Measurements from ENCODE around the gene ELF1. TPM values are rescaled to one million over a fixed set of nuclear protein-coding genes. Genes with fewer than 3 reads are reported as not detected.

The ELF1 gene
- total RNA-seq, 2 donors from 2014 or later = 36.0 to 44.1 TPM

- Histone ChIP-seq H3K9ac (ENCODE audit: extremely low read depth, low read length, poor library complexity, severe bottlenecking) (no peak overlapping the region), H3K4me3 (ENCODE audit: low read length) (no peak overlapping the region), H3K9me3 (ENCODE audit: control insufficient read depth, low read length) (no peaks in the 10 kb centered on the region), H3K27ac (ENCODE audit: low read depth, low read length) (no peak overlapping the region), H3K36me3 (ENCODE audit: control insufficient read depth, insufficient read depth, low read length) (no peaks in the 10 kb centered on the region), H3K4me1 (ENCODE audit: control insufficient read depth, insufficient read depth, low read length) (no peaks in the 10 kb centered on the region), H3K27me3 (ENCODE audit: control insufficient read depth, insufficient read depth, low read length, poor library complexity, severe bottlenecking) (no peaks in the 10 kb centered on the region)
- Mint-ChIP-seq H3K9me3 (no peaks in the 10 kb centered on the region), H3K27me3 (ENCODE audit: insufficient read depth) (no peaks in the 10 kb centered on the region), H3K27ac (no peak overlapping the region), H3K36me3 (ENCODE audit: low read depth) (peaks cover 11% of the 10 kb centered on the region), H3K4me3 (no peak overlapping the region), H3K4me1 (peaks cover 23% of the 10 kb centered on the region)
- DNase-seq = no peak
- 94% methylated on average over 2 of the region's 2 CpGs; no CpG with 5 or more reads in 1 of the 2 experiments for WGBS, 2 experiments (ENCODE audit: insufficient coverage in 1 of 2, insufficient read length in 1 of 2)
- no peak for TF ChIP-seq CTCF (conservative IDR thresholded peaks at IDR 0.05)
Measured at GRCh38 chr13:41028051-41028450, 8.9 kb upstream of the ELF1 start.

GRCh38 chr13:41026788-41027187, 7.7 kb upstream of the ELF1 start:
- TF ChIP-seq CTCF (conservative IDR thresholded peaks at IDR 0.05) = no peak
- Histone ChIP-seq H3K27me3 (ENCODE audit: control insufficient read depth, insufficient read depth, low read length, poor library complexity, severe bottlenecking) (no peaks in the 10 kb centered on the region), H3K4me3 (ENCODE audit: low read length) (no peak overlapping the region), H3K9me3 (ENCODE audit: control insufficient read depth, low read length) (no peaks in the 10 kb centered on the region), H3K9ac (ENCODE audit: extremely low read depth, low read length, poor library complexity, severe bottlenecking) (no peak overlapping the region), H3K27ac (ENCODE audit: low read depth, low read length) (no peak overlapping the region), H3K4me1 (ENCODE audit: control insufficient read depth, insufficient read depth, low read length) (no peaks in the 10 kb centered on the region), H3K36me3 (ENCODE audit: control insufficient read depth, insufficient read depth, low read length) (no peaks in the 10 kb centered on the region)
- Mint-ChIP-seq H3K4me1 (peaks cover 24% of the 10 kb centered on the region), H3K27me3 (ENCODE audit: insufficient read depth) (no peaks in the 10 kb centered on the region), H3K9me3 (no peaks in the 10 kb centered on the region), H3K27ac (no peak overlapping the region), H3K36me3 (ENCODE audit: low read depth) (peaks cover 14% of the 10 kb centered on the region), H3K4me3 (no peak overlapping the region)
- no peak for DNase-seq
- 94 to 95% methylated on average over 8 of the region's 8 CpGs for WGBS, 2 experiments (ENCODE audit: insufficient coverage in 1 of 2, insufficient read length in 1 of 2)

- no peaks in the 10 kb centered on the region for H3K27me3 ChIP-seq (ENCODE audit: control insufficient read depth, insufficient read depth, low read length, poor library complexity, severe bottlenecking)
- H3K36me3 Mint-ChIP-seq (ENCODE audit: low read depth) = peaks cover 14% of the 10 kb centered on the region
- no peaks in the 10 kb centered on the region for H3K9me3 ChIP-seq (ENCODE audit: control insufficient read depth, low read length)
- no peak overlapping the region for H3K4me3 Mint-ChIP-seq
- 89 to 94% methylated on average over 4 of the region's 4 CpGs for WGBS, 2 experiments (ENCODE audit: insufficient coverage in 1 of 2, insufficient read length in 1 of 2)
- peaks cover 6% of the 10 kb centered on the region for H3K4me1 ChIP-seq (ENCODE audit: control insufficient read depth, insufficient read depth, low read length)
- no peak overlapping the region for H3K4me3 ChIP-seq (ENCODE audit: low read length)
- no peak for DNase-seq
- no peaks in the 10 kb centered on the region for H3K36me3 ChIP-seq (ENCODE audit: control insufficient read depth, insufficient read depth, low read length)
- no peaks in the 10 kb centered on the region for H3K9me3 Mint-ChIP-seq
- H3K27ac Mint-ChIP-seq = no peak overlapping the region
- H3K9ac ChIP-seq (ENCODE audit: extremely low read depth, low read length, poor library complexity, severe bottlenecking) = no peak overlapping the region
- H3K27me3 Mint-ChIP-seq (ENCODE audit: insufficient read depth) = no peaks in the 10 kb centered on the region
- TF ChIP-seq CTCF (conservative IDR thresholded peaks at IDR 0.05) = no peak
- H3K4me1 Mint-ChIP-seq = peaks cover 35% of the 10 kb centered on the region
- no peak overlapping the region for H3K27ac ChIP-seq (ENCODE audit: low read depth, low read length)
Measured at GRCh38 chr13:41025518-41025917, 6.4 kb upstream of the ELF1 start.
